Stomach (tissue), 9 donors: ENCODE measurements around the gene GAPT. TPM values are rescaled to one million over a fixed set of nuclear protein-coding genes. Genes with fewer than 3 reads are reported as not detected.

Source experiments
- DNase-seq, 2 donors: peaks; one replicate each; pipeline versions ENCODE4 v3.0.0 to v3.0.0-alpha.2; 2013 to 2019
- H3K27ac ChIP-seq, 5 donors: fragments of 200-600 bp in 4 of 5; sonication (generic) in 4 of 5; one replicate each; pipeline ENCODE4 v1.5.1; 2013 to 2019; ENCODE audit warnings: mild to moderate bottlenecking in 1 of 5, moderate library complexity in 1 of 5
- H3K27me3 ChIP-seq, 3 donors: fragments of 200-600 bp; sonication (generic); one replicate each; pipeline ENCODE4 v1.5.1; 2017 to 2019; ENCODE audit warnings: mixed run types in 1 of 3
- H3K36me3 ChIP-seq, 4 donors: fragments of 200-600 bp; sonication (generic); 1 replicate in 3 of 4; 2 replicates in 1 of 4; pipeline ENCODE4 v1.5.1; 2016 to 2019
- H3K4me1 ChIP-seq, 4 donors: fragments of 200-600 bp; sonication (generic); one replicate each; pipeline ENCODE4 v1.5.1; 2016 to 2019
- H3K4me3 ChIP-seq, 4 donors: fragments of 200-600 bp; sonication (generic) in 3 of 4; one replicate each; pipeline ENCODE4 v1.5.1; 2016 to 2019; ENCODE audit warnings: mild to moderate bottlenecking in 1 of 4
- H3K9me3 ChIP-seq, 4 donors: fragments of 200-600 bp; sonication (generic); one replicate each; pipeline ENCODE4 v1.5.1; 2016 to 2019
- EP300 ChIP-seq: sonication (generic); formaldehyde crosslinking; IDR thresholded peaks from one replicate; pipeline ENCODE4 v1.6.1; 2017; ENCODE audit warnings: antibody characterized with exemption
- POLR2A ChIP-seq, 4 donors: fragments of 450-650 bp; IDR thresholded peaks; one replicate each; pipeline ENCODE4 v1.6.1; 2016; ENCODE audit warnings: antibody characterized with exemption in 4 of 4, control low read depth in 2 of 4, mild to moderate bottlenecking in 1 of 4, moderate library complexity in 1 of 4
- POLR2AphosphoS5 ChIP-seq, 3 donors: sonication (generic); formaldehyde crosslinking; IDR thresholded peaks; one replicate each; pipeline ENCODE4 v1.6.1; 2016; ENCODE audit warnings: antibody characterized with exemption in 3 of 3
- WGBS, 5 donors: extraction: QIAGEN DNeasy Blood & Tissue Kit in 3 of 5; methylation state at CpG; one replicate each; pipeline versions ENCODE4 v1.1.5 to v1.1.7; 2013 to 2018; 5-methylcytosine and 5-hydroxymethylcytosine counted together
- intact Hi-C: fragments of 100-400 bp; cut with DNase I; formaldehyde crosslinking; loops from one replicate; pipeline ENCODE4 v1.15.1; 2023; ENCODE audit warnings: low total_unique reads
- polyA plus RNA-seq, 3 donors: library from polyadenylated mRNA; stranded (reverse); fragments of 200-250 nt; gene quantifications; one replicate each; pipeline ENCODE4 v1.2.3, GENCODE V29; 2013
- total RNA-seq, 5 donors: library from RNA; depleted of rRNA; stranded (reverse); fragments of >200 nt; gene quantifications; one replicate each; pipeline versions ENCODE4 v1.1.0 to v1.2.3, GENCODE V29; 2014 to 2016
- TF ChIP-seq, protein P1 (sequence below), 7 experiments: fragments of 450-650 bp in 4 of 7; fragments of 200-600 bp in 3 of 7; sonication (generic) in 3 of 7; IDR thresholded peaks; one replicate each; pipeline ENCODE4 v1.5.1; 2016 to 2019; ENCODE audit warnings: antibody characterized with exemption in 7 of 7, control low read depth in 2 of 7, mild to moderate bottlenecking in 1 of 7
- donor health status: healthy with polysubstance abuse.
- donor health status: Bipolar disorder and iron deficiency.
- donor health status: healthy.

The GAPT gene
- total and polyA plus RNA-seq, 8 donors: 0.68 to 4.9 (median 2.4) TPM; not detected in 2

DNA sequence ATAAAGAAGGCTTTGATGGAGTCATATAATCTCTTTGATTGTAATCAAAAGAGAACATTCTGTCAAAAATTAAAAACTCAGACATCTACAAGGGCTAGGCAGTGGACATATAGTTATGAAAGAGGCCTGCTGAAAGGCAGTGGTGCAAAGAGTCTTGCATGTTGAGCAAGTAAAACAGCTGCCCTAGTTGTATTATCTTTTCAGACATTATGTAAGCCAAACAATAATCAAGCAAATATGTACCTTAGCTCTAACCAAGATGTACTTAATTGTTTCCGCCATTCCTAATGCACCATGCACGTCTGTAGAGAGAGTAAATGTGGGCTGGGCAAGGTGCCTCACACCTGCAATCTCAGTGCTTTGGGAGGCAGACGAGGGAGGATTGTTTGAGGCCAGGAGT, 14.3 kb downstream of the GAPT start:
- H3K36me3 ChIP-seq: no peaks in the 10 kb centered on the region

DNA sequence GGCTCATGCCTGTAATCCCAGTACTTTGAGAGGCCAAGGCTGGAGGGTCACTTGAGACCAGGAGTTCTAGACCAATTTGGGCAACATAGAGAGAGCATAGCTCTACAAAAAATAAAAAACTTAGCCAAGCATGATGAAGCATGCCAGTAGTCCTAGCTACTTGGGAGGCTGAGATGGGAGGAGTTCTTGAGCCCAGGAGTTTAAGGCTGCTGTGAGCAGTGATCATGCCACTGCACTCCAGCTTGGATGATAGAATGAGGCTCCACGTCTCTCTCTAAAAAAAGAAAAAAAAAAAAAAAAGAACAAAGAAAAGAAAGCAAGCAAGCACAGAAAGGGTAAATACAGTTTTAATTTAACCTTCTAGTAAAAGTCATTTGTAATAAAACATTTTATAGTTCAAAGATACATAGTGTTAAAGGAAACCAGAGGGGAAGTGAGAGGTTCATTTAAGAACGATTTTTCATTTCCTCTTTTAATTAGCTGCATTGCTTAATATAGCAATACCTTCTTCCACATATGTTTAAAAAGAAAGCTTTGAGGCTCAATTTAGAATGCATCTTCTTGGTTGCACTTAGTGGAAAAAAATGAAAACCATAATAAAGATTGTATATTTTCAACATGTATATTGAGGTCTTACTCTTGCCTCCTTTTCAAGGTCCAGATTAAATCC, 14.9 kb downstream of the GAPT start:
- no peak for TF ChIP-seq POLR2A (IDR thresholded peaks at IDR 0.05)
- TF ChIP-seq, protein P1, sequence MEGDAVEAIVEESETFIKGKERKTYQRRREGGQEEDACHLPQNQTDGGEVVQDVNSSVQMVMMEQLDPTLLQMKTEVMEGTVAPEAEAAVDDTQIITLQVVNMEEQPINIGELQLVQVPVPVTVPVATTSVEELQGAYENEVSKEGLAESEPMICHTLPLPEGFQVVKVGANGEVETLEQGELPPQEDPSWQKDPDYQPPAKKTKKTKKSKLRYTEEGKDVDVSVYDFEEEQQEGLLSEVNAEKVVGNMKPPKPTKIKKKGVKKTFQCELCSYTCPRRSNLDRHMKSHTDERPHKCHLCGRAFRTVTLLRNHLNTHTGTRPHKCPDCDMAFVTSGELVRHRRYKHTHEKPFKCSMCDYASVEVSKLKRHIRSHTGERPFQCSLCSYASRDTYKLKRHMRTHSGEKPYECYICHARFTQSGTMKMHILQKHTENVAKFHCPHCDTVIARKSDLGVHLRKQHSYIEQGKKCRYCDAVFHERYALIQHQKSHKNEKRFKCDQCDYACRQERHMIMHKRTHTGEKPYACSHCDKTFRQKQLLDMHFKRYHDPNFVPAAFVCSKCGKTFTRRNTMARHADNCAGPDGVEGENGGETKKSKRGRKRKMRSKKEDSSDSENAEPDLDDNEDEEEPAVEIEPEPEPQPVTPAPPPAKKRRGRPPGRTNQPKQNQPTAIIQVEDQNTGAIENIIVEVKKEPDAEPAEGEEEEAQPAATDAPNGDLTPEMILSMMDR (IDR thresholded peaks at IDR 0.05): no peak
- Histone ChIP-seq H3K4me1 (peaks cover 0 to 8% (median 0%) of the 10 kb centered on the region in 4 donors), H3K36me3 (no peaks in the 10 kb centered on the region), H3K4me3 (no peak overlapping the region), H3K9me3 (no peaks in the 10 kb centered on the region), H3K27ac (no peak overlapping the region), H3K27me3 (no peaks in the 10 kb centered on the region)
- no peak for DNase-seq
- WGBS, 5 donors: 47 to 75% (median 61%) methylated on average over 2 of the region's 2 CpGs
- intact Hi-C loops: loop anchor here (10.0 kb wide), 1 partner anchor 309 kb away; no protein-coding TSS in a partner anchor

More for the DNA sequence above, 14.3 kb downstream of the GAPT start:
- WGBS, 5 donors: 27 to 47% (median 39%) methylated on average over 3 of the region's 3 CpGs
- TF ChIP-seq POLR2AphosphoS5 (IDR thresholded peaks at IDR 0.05): peak in 1 of 3 donors; percentile 9
- TF ChIP-seq EP300: no peak
- Histone ChIP-seq H3K4me3 (no peak overlapping the region), H3K9me3 (no peaks in the 10 kb centered on the region), H3K4me1 (peaks cover 0 to 8% (median 0%) of the 10 kb centered on the region in 4 donors), H3K27ac (no peak overlapping the region), H3K27me3 (no peaks in the 10 kb centered on the region)
- DNase-seq: peak; percentile 28 to 36
- intact Hi-C loops: loop anchor here (10.0 kb wide), 1 partner anchor 309 kb away; no protein-coding TSS in a partner anchor

DNA sequence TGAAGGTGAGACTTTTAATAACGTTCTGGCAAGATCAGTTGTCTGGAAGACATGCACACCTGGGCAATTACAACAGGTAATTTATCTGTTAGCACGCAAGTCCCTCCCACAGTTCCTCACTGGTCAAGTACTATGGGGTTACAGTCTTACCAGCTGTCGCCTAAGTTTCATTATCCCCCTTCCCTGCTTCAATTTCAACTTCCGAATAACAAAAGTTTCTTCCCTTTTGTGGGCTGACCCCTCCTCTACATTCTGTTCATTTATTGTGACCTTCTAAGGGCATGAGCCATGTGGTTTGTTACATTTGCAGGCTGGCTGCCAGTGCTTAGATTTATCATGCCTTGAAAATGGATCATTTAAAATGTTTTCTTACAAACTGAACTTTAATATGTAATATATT, 16.5 kb downstream of the GAPT start:
- WGBS, 5 donors: 62 to 76% (median 68%) methylated on average over 4 of the region's 4 CpGs
- Histone ChIP-seq H3K36me3 (no peaks in the 10 kb centered on the region), H3K27ac (no peak overlapping the region), H3K4me3 (no peak overlapping the region), H3K4me1 (peaks cover 0 to 8% (median 0%) of the 10 kb centered on the region in 4 donors), H3K9me3 (peaks cover 0 to 3% (median 0%) of the 10 kb centered on the region in 4 donors), H3K27me3 (no peaks in the 10 kb centered on the region)
- intact Hi-C loops: loop anchor here (10.0 kb wide), 1 partner anchor 307 kb away; no protein-coding TSS in a partner anchor
- DNase-seq: no peak
- TF ChIP-seq POLR2A (IDR thresholded peaks at IDR 0.05) (no peak), POLR2AphosphoS5 (IDR thresholded peaks at IDR 0.05) (no peak), EP300 (no peak)
- TF ChIP-seq, protein P1 (IDR thresholded peaks at IDR 0.05): no peak

DNA sequence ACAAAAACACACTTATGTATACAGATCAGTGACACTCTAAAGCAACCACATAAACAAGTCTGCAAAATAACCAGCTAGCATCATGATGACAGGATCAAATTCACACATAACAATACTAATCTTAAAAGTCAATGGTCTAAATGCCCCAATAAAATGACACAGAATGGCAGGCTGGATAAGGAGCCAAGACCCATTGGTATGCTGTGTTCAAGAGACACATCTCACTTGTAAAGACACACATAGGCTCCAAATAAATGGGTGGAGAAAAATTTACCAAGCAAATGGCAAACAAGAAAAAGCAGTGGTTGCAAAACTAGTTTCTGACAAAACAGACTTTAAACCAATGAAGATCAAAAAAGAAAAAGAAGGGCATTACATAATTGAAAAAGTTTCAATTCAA, 26.0 kb downstream of the GAPT start:
- Histone ChIP-seq H3K36me3 (no peaks in the 10 kb centered on the region), H3K9me3 (peaks cover 0 to 59% (median 37%) of the 10 kb centered on the region in 4 donors), H3K4me3 (no peak overlapping the region), H3K4me1 (no peaks in the 10 kb centered on the region), H3K27me3 (no peaks in the 10 kb centered on the region), H3K27ac (no peak overlapping the region)
- DNase-seq: no peak
- intact Hi-C loops: no loop called here
- TF ChIP-seq POLR2AphosphoS5 (IDR thresholded peaks at IDR 0.05): no peak
- TF ChIP-seq EP300: no peak
- TF ChIP-seq POLR2A (IDR thresholded peaks at IDR 0.05): no peak
- TF ChIP-seq, protein P1 (IDR thresholded peaks at IDR 0.05): no peak

DNA sequence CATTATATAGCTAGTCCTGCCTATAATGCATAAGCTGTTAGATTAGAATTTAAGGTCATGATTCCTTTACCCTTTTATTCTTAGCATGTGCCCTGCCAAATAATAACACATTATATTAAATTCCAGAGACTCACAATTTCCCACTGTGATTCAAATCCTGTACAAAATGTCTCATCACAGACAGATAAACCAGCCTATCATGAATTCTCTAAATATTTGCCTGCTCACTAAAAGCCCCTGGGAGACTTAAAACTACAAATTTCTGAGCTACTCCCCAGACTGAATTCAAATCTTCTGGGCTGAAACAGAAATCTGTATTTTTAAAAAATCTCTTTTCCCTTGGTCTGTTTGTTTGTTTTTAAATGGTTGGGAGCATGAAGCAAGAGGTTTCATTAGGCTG, 32.7 kb downstream of the GAPT start:
- Histone ChIP-seq H3K9me3 (peaks cover 0 to 3% (median 0%) of the 10 kb centered on the region in 4 donors), H3K4me3 (no peak overlapping the region), H3K36me3 (no peaks in the 10 kb centered on the region), H3K4me1 (no peaks in the 10 kb centered on the region), H3K27me3 (no peaks in the 10 kb centered on the region), H3K27ac (no peak overlapping the region)
- DNase-seq: no peak
- TF ChIP-seq POLR2AphosphoS5 (IDR thresholded peaks at IDR 0.05) (no peak), POLR2A (IDR thresholded peaks at IDR 0.05) (no peak), EP300 (no peak)
- TF ChIP-seq, protein P1 (IDR thresholded peaks at IDR 0.05): no peak
- intact Hi-C loops: no loop called here
